HCT116 (cell line): ENCODE data around the gene CTIF.

Experiments
- JUND ChIP-seq: IDR thresholded peaks from 2 replicates; pipeline ENCODE4 v1.6.1; 2012
- POLR2A ChIP-seq: IDR thresholded peaks from 2 replicates; pipeline ENCODE4 v1.7.0; 2011; ENCODE audit warnings: borderline replicate concordance; ENCODE audit not compliant: insufficient read depth, insufficient read length; ENCODE audit errors: extremely low read depth
- POLR2AphosphoS5 ChIP-seq: IDR thresholded peaks from 2 replicates; pipeline ENCODE4 v1.6.1; 2011; ENCODE audit warnings: mild to moderate bottlenecking, low read depth, low read length, moderate library complexity
- SIN3A ChIP-seq: IDR thresholded peaks from 2 replicates; pipeline ENCODE4 v1.6.1; 2012; ENCODE audit warnings: low read depth
- SP1 ChIP-seq: IDR thresholded peaks from 2 replicates; pipeline ENCODE4 v1.6.1; 2012; ENCODE audit warnings: low read depth
- YY1 ChIP-seq: IDR thresholded peaks from 2 replicates; pipeline ENCODE4 v1.6.1; 2011; ENCODE audit warnings: low read length, low read depth, moderate library complexity, mild to moderate bottlenecking; ENCODE audit not compliant: insufficient replicate concordance; ENCODE audit errors: extremely low read depth
- ZNF274 ChIP-seq: fragments of 200-500 bp; sonication (Bioruptor generic); IDR thresholded peaks from 2 replicates; pipeline ENCODE4 v1.6.1; 2014; ENCODE audit warnings: mild to moderate bottlenecking, low read depth, low read length, inconsistent platforms
- TF ChIP-seq, protein P1 (sequence below): IDR thresholded peaks from 2 replicates; pipeline ENCODE4 v1.6.1; 2012
- TF ChIP-seq, protein P2 (sequence below), 3 experiments: fragments of 200-600 bp in 1 of 3; sonication (generic) in 1 of 3; IDR thresholded peaks in 2 of 3; conservative IDR thresholded peaks in 1 of 3; 2 replicates each; pipeline ENCODE4 v1.5.1; 2012 to 2017; ENCODE audit warnings: low read depth in 2 of 3, low read length in 2 of 3, antibody characterized with exemption in 1 of 3, borderline replicate concordance in 1 of 3, control low read depth in 1 of 3, mild to moderate bottlenecking in 1 of 3, mixed read lengths in 1 of 3, mixed run types in 1 of 3, moderate library complexity in 1 of 3; ENCODE audit not compliant: insufficient read depth in 1 of 3
- TF ChIP-seq, protein P3 (sequence below): IDR thresholded peaks from 2 replicates; pipeline ENCODE4 v1.6.1; 2011; ENCODE audit warnings: mild to moderate bottlenecking, low read length, moderate library complexity; ENCODE audit not compliant: insufficient replicate concordance; ENCODE audit errors: extremely low read depth

DNA sequence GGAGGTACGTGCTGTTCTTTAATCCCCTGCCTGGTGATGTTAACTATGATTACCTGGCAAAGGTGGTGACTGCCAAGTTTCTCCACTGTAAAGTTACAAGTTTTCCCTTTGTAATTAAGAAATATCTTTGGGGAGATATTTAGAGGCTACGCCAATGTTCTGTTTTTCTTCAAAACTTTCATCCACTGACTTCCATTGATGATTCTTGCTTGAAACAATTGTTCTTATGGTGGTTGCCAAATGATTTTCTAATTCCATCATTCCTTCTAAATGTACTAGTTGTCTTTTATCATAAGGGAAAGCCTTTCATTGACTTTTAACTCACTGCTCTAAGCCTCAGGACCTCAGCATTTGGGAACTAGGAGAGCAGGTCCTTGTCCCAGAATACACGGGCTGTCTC, 206.5 kb downstream of the CTIF start:
- TF ChIP-seq SIN3A (no peak), POLR2A (no peak), JUND (no peak), ZNF274 (no peak), SP1 (no peak), POLR2AphosphoS5 (no peak), YY1 (no peak)
- TF ChIP-seq, protein P1, sequence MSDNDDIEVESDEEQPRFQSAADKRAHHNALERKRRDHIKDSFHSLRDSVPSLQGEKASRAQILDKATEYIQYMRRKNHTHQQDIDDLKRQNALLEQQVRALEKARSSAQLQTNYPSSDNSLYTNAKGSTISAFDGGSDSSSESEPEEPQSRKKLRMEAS: no peak
- TF ChIP-seq, protein P2, sequence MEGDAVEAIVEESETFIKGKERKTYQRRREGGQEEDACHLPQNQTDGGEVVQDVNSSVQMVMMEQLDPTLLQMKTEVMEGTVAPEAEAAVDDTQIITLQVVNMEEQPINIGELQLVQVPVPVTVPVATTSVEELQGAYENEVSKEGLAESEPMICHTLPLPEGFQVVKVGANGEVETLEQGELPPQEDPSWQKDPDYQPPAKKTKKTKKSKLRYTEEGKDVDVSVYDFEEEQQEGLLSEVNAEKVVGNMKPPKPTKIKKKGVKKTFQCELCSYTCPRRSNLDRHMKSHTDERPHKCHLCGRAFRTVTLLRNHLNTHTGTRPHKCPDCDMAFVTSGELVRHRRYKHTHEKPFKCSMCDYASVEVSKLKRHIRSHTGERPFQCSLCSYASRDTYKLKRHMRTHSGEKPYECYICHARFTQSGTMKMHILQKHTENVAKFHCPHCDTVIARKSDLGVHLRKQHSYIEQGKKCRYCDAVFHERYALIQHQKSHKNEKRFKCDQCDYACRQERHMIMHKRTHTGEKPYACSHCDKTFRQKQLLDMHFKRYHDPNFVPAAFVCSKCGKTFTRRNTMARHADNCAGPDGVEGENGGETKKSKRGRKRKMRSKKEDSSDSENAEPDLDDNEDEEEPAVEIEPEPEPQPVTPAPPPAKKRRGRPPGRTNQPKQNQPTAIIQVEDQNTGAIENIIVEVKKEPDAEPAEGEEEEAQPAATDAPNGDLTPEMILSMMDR (IDR thresholded peaks at IDR 0.05 in 2 of 3, conservative IDR thresholded peaks at IDR 0.05 in 1 of 3; ENCODE audit: borderline replicate concordance in 1 of 3, insufficient read depth in 1 of 3, low read depth in 2 of 3, low read length in 2 of 3): no peak
- TF ChIP-seq, protein P3, sequence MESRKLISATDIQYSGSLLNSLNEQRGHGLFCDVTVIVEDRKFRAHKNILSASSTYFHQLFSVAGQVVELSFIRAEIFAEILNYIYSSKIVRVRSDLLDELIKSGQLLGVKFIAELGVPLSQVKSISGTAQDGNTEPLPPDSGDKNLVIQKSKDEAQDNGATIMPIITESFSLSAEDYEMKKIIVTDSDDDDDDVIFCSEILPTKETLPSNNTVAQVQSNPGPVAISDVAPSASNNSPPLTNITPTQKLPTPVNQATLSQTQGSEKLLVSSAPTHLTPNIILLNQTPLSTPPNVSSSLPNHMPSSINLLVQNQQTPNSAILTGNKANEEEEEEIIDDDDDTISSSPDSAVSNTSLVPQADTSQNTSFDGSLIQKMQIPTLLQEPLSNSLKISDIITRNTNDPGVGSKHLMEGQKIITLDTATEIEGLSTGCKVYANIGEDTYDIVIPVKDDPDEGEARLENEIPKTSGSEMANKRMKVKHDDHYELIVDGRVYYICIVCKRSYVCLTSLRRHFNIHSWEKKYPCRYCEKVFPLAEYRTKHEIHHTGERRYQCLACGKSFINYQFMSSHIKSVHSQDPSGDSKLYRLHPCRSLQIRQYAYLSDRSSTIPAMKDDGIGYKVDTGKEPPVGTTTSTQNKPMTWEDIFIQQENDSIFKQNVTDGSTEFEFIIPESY: no peak
